ENCODE results near the gene PRKCSH.
"Not testable (repeated sequence)": the region's sequence is repeated elsewhere in the genome, so short reads cannot be mapped to it uniquely, and the experiment has no call there.

PRKCSH gene

DNA sequence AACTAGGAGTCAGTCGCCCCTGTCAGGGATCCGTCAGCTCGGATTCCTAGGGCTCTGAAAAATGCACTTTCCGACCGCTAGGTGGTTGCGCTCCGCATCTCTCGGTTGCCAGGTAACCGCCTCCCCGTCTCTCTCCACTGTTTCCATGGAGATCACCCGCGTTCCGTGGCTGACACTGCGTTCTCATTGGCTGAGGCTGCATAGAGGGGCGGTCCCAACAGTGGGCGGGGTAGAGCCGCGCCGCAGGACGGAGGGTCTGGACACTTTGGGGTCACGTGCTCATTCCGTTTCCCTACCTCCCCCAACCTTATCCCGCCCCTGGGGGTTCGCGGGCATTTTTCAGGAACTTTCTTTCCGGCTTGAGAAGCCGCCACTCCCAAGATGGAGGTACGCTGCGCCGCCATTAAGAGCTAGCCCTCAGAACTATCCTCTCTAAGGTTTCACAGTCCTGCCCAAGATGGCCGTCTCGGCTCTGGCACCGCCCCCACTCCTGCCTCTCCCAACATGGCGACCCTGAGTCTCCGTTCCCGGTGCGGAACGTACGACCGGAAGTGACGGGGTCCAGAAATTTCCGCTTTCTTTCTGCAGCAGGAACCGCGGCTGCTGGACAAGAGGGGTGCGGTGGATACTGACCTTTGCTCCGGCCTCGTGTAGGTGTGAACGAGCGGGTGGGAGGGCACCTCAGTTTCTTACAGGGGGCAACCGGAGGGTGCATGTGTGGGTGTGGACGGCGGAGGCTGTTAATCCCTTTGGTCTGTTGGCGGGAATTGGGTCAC, at the start of gene PRKCSH, which contains the start of gene ODAD3:
Gene PRKCSH (plus strand): TSS at position 579 of the 776 bp plus-strand sequence. CDS start 483 bp downstream, outside the sequence.
Gene ODAD3 (minus strand): TSS at position 65 of the 776 bp plus-strand sequence. CDS start 105 bp downstream, outside the sequence.
- peak; percentile 99 for DNase-seq

- peak; percentile 14 to 29 for DNase-seq
Measured at GRCh38 chr19:11387162-11388034, 48.0 kb upstream of the PRKCSH start.

- no peak for DNase-seq
Measured at GRCh38 chr19:11390359-11390758, 45.1 kb upstream of the PRKCSH start.

DNA sequence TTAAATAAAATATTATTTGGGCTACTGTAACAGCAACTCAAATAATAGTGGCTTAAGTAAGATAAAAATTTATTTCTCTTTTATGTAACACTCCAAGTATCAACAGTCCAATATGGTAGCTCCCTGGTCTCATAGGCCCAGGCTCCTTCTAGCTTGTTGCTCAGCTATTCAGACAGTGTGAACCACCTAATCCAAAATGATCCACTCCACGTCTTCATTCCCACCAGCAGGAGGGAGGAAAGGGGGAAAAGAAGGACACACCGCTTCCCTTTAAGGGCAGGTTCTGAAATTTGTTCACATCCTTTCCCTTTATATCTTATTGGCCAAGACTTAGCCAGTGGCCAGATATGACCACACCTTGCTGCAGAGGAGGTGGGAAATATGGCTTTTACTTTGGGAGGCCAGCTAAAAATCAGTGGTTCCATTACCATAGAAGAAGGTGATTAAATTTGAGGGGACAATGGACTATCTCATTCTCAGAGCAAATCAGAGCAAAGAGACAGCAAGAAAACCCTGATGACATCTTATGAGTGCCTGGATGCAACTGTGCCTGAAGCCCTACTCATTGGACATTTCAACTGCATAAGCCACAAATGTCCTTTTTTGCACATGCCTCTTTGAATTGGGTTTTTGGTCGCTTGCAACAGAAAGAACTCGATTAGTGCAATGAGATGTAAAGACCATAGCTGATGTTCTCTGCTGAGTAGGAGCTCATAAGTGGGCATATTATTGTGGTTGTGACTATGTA, 44.3 kb upstream of the PRKCSH start:
- no peak for DNase-seq

DNA sequence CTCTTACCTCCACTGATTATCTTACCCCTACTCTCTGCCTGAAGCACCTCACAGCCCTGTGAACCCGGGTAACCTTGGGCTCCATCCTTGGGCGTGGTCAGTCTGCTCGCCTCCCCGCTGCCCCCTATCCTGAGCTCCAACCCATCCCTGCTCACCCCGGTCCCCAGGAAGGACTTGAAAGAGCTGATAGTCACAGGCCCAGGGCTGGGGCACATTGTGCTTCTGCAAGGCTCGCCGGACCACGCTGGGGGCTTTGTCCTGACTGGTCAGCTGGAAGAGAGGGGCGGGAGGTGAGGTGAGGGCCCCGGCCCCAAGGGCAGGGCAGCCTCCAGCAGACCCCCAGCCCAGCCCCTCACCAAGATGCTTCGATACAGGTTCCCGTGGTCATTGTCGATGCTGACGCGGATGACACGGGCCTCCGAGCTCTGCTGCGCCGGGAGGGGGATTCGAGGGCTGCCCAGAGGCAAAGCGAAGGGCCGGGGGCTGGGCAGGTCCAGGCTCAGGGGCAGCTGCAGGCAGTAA, 38.3 kb upstream of the PRKCSH start:
- no peak for DNase-seq

DNA sequence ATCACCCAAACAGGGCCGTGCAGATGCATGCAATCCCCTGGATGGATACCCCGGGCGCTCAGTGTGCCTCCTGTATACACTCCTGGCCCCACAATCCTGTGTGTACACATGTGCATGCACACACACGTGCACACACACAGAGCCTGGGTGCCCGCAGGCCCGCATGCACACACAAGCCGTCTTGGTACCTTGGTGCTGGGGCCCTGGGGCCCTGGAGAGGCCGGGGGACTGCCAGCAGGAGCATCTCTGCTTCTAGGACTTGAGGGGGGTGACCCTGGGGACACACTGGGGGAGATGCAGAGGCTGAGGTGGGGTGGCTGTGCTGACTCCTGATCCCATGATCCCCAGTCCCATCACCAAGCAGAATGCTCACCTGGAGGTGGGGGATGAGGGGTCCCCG, 35.8 kb upstream of the PRKCSH start:
- no peak for DNase-seq

- no peak for DNase-seq
Measured at GRCh38 chr19:11400798-11401197, 34.6 kb upstream of the PRKCSH start.

- DNase-seq, result no peak
Measured at GRCh38 chr19:11401808-11402543, 33.5 kb upstream of the PRKCSH start.

DNA sequence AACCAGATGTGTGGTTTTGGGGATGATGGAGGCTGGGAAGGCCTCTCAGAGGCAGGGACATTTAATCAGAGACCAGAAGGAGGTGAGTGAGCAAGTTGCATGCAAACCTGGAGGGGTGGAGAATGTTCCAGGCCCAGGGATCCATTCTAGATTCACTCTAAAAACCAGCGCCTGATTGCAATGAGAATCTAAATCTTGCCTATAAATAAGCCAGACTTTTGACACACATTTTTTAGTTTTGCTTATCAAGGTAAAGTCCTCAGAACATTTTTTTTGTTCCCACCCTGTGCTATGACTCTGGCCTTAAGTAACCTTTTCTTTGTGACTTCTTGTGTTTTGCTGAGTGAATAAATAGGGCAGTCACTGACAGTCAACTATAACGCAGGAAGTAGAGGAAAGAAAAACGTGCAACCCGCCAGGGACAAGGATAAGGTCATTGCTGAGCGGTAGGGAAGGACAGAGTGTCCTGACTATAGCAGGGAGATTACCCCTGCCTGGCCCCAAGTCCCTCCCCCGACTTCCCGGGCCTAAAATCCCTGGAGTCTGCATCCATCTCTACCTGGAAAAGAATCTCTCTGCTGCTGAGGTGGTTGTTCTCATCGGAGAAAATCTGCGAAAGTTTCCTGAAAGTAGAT, 30.7 kb upstream of the PRKCSH start:
- DNase-seq, result no peak

- no peak for DNase-seq
Measured at GRCh38 chr19:11405846-11406643, 29.4 kb upstream of the PRKCSH start.

GRCh38 chr19:11406703-11407236, 28.7 kb upstream of the PRKCSH start:
- not testable (repeated sequence) for DNase-seq

- no peak for DNase-seq
Measured at GRCh38 chr19:11408591-11408990, 26.8 kb upstream of the PRKCSH start.

- DNase-seq, result no peak
Measured at GRCh38 chr19:11410682-11411081, 24.8 kb upstream of the PRKCSH start.

- peak; percentile 9 to 54 for DNase-seq
Measured at GRCh38 chr19:11414544-11414943, 20.9 kb upstream of the PRKCSH start.

DNA sequence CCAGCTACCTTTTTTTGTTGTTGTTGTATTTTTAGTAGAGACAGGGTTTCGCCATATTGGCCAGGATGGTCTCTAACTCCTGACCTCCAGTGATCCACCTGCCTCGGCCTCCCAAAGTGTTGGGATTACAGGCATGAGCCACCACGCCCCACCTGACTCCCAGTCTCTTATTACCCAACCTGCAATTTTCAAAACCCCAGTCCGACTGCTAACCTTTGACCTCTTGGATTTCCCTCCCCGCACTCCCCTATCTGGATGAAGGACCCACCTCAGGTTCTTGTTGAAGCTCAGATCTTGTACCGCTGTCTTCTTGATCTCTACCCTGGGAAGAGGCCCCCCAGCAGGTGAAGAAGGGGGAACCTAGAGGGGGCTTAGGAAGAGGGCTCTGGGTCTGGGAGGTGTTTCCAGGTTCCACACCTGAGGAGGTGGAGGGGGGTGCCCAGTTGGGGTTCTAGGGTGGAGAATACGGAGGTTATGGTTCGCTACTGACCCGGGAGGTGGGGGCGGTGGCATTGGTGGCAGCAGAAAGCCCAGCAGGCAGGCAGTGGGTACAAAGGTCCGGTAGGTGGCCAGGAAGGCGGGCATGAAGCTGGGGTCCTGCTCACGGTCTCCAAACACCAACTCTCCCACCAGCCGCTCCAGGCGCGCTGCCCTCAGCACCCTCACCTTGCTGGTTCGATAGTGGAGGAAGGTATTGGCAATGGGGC, 18.9 kb upstream of the PRKCSH start:
- no peak for DNase-seq

- peak in 1 of 2 experiments; percentile 25 for DNase-seq
Measured at GRCh38 chr19:11418094-11418548, 17.3 kb upstream of the PRKCSH start.

GRCh38 chr19:11418549-11419506, 16.6 kb upstream of the PRKCSH start, which contains the start of gene RGL3:
TSS of gene RGL3 (minus strand) at chr19:11419314. CDS start at chr19:11419278, 36 bp downstream.
- DNase-seq, result peak; percentile 75 to 86

All from NCI-H2081 (cell line).